GM19099 (cell line): ENCODE measurements around the gene STARD13.

ENCODE experiments used
- POLR2A ChIP-seq: IDR thresholded peaks from 3 replicates; pipeline ENCODE4 v1.6.1; 2011; ENCODE audit warnings: low read depth; ENCODE audit not compliant: insufficient read length; ENCODE audit errors: extremely low read depth

STARD13 gene

GRCh38 chr13:33284031-33284430, 1.5 kb downstream of the STARD13 start:
- TF ChIP-seq POLR2A: no peak

- no peak for TF ChIP-seq POLR2A
Measured at GRCh38 chr13:33283195-33283911, 2.2 kb downstream of the STARD13 start.

GRCh38 chr13:33281951-33282595, 3.5 kb downstream of the STARD13 start:
- TF ChIP-seq POLR2A: no peak

GRCh38 chr13:33280923-33281322, 4.6 kb downstream of the STARD13 start:
- TF ChIP-seq POLR2A: no peak

GRCh38 chr13:33280279-33280905, 5.2 kb downstream of the STARD13 start:
- no peak for TF ChIP-seq POLR2A

- no peak for TF ChIP-seq POLR2A
Measured at GRCh38 chr13:33279414-33280278, 5.9 kb downstream of the STARD13 start.

GRCh38 chr13:33278913-33279312, 6.6 kb downstream of the STARD13 start:
- TF ChIP-seq POLR2A: no peak

GRCh38 chr13:33277946-33278345, 7.6 kb downstream of the STARD13 start:
- TF ChIP-seq POLR2A: no peak

- TF ChIP-seq POLR2A: no peak
Measured at GRCh38 chr13:33277037-33277740, 8.4 kb downstream of the STARD13 start.

GRCh38 chr13:33276570-33276969, 9.0 kb downstream of the STARD13 start:
- TF ChIP-seq POLR2A: no peak

GRCh38 chr13:33275916-33276315, 9.6 kb downstream of the STARD13 start:
- no peak for TF ChIP-seq POLR2A

- TF ChIP-seq POLR2A: no peak
Measured at GRCh38 chr13:33274264-33274663, 11.3 kb downstream of the STARD13 start.

GRCh38 chr13:33272531-33273124, 12.9 kb downstream of the STARD13 start:
- TF ChIP-seq POLR2A: no peak

GRCh38 chr13:33271759-33272158, 13.8 kb downstream of the STARD13 start:
- TF ChIP-seq POLR2A: no peak
